ENCODE measurements around the gene TMIGD2. TPM values are rescaled to one million over a fixed set of nuclear protein-coding genes. Genes with fewer than 3 reads are reported as not detected.

The TMIGD2 gene
- total and polyA plus RNA-seq, 2 experiments from 2014 or later, result 0.84 to 2.5 TPM

DNA sequence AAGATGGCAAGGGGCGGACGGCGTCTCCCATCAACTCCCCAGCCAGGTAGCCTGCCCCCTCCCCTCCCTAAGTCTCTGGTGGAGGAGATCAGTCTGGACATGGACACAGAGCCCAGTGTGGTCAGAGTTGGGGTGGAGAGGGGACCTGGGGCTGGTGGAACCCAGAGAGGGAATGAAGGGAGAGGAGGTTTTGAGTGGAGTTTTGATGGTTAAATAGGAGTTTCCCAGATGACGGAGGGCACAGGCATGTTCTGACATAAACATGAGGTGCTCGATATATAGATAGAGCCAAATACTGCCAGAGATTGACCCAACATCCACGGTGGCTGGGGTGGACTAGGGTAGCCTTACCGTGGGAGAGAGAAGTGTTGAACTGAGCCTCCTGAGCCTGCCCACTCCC lies 16.3 kb upstream of the TMIGD2 start:
- Histone ChIP-seq H3K9me3 (ENCODE audit: low read depth) (no peaks in the 10 kb centered on the region), H3K4me3 (no peak overlapping the region), H3K27me3 (no peaks in the 10 kb centered on the region), H3K27ac (no peak overlapping the region), H3K4me1 (ENCODE audit: low read depth) (no peaks in the 10 kb centered on the region), H3K36me3 (no peaks in the 10 kb centered on the region)
- TF ChIP-seq, protein P1, sequence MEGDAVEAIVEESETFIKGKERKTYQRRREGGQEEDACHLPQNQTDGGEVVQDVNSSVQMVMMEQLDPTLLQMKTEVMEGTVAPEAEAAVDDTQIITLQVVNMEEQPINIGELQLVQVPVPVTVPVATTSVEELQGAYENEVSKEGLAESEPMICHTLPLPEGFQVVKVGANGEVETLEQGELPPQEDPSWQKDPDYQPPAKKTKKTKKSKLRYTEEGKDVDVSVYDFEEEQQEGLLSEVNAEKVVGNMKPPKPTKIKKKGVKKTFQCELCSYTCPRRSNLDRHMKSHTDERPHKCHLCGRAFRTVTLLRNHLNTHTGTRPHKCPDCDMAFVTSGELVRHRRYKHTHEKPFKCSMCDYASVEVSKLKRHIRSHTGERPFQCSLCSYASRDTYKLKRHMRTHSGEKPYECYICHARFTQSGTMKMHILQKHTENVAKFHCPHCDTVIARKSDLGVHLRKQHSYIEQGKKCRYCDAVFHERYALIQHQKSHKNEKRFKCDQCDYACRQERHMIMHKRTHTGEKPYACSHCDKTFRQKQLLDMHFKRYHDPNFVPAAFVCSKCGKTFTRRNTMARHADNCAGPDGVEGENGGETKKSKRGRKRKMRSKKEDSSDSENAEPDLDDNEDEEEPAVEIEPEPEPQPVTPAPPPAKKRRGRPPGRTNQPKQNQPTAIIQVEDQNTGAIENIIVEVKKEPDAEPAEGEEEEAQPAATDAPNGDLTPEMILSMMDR (IDR thresholded peaks at IDR 0.05; ENCODE audit: low read depth, low read length), result no peak
- DNase-seq (ENCODE audit: low read depth in 1 of 2, low spot score in 1 of 2), result no peak

DNA sequence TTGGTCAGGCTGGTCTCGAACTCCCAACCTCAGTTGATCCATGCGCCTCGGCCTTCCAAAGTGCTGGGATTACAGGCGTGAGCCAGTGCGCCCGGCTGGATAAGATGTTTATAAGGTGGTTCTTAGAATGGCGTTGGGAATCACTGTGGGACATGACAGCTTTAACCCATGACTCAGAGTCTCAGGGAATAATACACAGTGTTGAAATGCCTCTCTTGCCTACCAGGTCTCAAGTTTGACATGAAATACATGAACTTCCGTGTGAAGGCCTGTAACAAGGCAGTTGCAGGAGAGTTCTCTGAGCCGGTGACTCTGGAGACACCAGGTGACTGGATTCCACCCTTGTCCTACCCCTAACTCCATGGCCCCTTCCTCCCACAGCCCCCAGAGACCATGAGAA lies 14.8 kb upstream of the TMIGD2 start:
- H3K4me3 ChIP-seq, result no peak overlapping the region
- H3K4me1 ChIP-seq (ENCODE audit: low read depth), result no peaks in the 10 kb centered on the region
- H3K9me3 ChIP-seq (ENCODE audit: low read depth), result no peaks in the 10 kb centered on the region
- no peak for DNase-seq (ENCODE audit: low read depth in 1 of 2, low spot score in 1 of 2)
- H3K36me3 ChIP-seq, result no peaks in the 10 kb centered on the region
- no peaks in the 10 kb centered on the region for H3K27me3 ChIP-seq
- no peak overlapping the region for H3K27ac ChIP-seq
- TF ChIP-seq, protein P1 (IDR thresholded peaks at IDR 0.05; ENCODE audit: low read depth, low read length), result no peak

DNA sequence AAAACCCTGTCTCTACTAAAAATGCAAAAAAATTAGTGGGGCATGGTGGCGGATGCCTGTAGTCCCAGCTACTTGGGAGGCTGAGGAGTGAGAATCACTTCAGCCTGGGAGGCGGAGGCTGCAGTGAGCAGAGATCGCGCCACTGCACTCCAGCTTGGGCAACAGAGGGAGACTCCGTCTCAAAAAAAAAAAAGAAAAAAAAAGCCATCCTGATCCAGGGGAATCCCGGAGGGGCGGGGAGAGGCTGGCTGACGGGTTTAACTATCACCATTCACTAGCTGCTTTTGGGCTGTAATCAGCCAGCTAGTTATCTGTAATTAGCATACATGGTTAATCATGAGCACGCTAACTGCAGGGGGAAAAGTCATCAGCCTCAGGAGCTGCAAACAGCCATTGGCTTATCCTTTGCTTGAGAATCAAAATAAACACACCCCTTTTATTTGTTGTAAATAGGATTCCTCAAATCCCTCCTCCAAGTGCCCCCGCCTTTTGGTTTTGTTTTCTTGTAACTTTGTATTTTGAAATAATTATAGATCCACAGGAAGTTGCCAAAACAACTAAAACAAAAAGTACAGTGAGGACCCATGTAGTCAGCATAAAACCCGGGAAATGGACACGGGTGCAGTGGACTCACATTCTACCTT lies 11.8 kb upstream of the TMIGD2 start:
- Histone ChIP-seq H3K9me3 (ENCODE audit: low read depth) (no peaks in the 10 kb centered on the region), H3K4me3 (no peak overlapping the region), H3K27me3 (no peaks in the 10 kb centered on the region), H3K36me3 (no peaks in the 10 kb centered on the region), H3K27ac (no peak overlapping the region), H3K4me1 (ENCODE audit: low read depth) (no peaks in the 10 kb centered on the region)
- no peak for DNase-seq (ENCODE audit: low read depth in 1 of 2, low spot score in 1 of 2)
- TF ChIP-seq, protein P1 (IDR thresholded peaks at IDR 0.05; ENCODE audit: low read depth, low read length), result no peak

DNA sequence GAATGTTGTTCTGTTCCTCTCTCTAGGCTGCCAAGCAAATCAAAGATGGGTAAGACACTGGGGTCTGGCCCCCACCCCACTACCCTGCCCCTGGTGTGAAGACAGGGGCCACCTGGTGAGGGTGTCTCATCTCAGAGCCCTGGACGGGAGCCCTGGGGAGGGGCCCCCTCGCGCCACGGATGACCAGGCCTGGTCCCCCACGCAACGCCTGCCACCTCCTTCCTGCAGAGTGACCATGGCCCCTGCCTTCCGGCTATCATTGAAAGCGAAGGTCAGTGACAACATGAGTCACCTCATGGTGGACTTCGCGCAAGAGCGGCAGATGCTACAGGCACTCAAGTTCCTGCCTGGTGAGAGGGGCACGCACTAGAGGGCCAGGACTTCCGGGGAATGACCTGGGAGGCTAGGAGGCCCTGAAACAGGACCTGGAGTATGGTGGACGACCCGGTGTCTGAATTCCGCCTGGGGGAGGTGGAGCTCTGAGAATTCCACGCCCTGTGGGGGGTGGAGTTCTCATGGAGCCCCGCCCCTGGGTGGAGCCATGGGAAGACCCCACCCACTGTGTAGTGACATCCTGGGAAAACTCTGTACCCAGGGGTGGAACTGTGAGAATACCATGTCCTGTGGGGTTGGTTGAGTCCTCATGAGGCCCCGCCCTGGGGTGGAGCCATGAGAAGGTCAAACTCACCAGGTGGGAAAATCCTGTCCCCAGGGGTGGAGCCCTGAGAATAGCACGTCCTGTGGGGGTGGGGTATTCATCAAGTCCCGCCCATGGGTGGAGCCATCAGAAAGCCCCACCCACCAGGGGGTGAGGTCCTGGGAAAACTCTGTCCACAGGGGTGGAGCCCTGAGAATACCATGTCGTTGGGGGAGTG lies 8.3 kb upstream of the TMIGD2 start:
- no peaks in the 10 kb centered on the region for H3K27me3 ChIP-seq
- no peak overlapping the region for H3K27ac ChIP-seq
- H3K9me3 ChIP-seq (ENCODE audit: low read depth), result no peaks in the 10 kb centered on the region
- H3K36me3 ChIP-seq, result no peaks in the 10 kb centered on the region
- no peak overlapping the region for H3K4me3 ChIP-seq
- TF ChIP-seq, protein P1 (IDR thresholded peaks at IDR 0.05; ENCODE audit: low read depth, low read length), result no peak
- no peak for DNase-seq (ENCODE audit: low read depth in 1 of 2, low spot score in 1 of 2)
- H3K4me1 ChIP-seq (ENCODE audit: low read depth), result no peaks in the 10 kb centered on the region

DNA sequence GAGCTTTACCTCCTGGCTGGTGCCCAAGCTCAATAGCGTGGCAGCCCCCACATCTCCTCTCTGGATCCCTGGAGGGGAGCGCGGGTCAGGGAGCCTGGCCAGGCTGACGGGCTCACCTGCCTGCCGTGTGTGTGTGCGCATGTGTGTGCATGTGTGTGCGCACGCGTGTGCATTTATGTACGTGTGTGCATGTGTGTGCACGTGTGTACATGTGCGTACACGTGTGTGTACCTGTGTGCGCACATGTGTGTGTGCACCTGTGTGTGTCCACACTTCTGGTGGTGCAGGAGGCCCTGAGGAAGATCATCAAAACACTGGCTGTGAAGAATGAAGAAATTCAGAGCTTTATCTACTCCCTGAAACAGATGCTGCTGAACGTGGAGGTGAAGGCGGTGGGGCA lies 3.5 kb upstream of the TMIGD2 start:
- DNase-seq (ENCODE audit: low read depth in 1 of 2, low spot score in 1 of 2), result no peak
- Histone ChIP-seq H3K4me1 (ENCODE audit: low read depth) (peaks cover 6% of the 10 kb centered on the region), H3K4me3 (no peak overlapping the region), H3K27me3 (no peaks in the 10 kb centered on the region), H3K36me3 (no peaks in the 10 kb centered on the region), H3K9me3 (ENCODE audit: low read depth) (no peaks in the 10 kb centered on the region), H3K27ac (no peak overlapping the region)
- TF ChIP-seq, protein P1 (IDR thresholded peaks at IDR 0.05; ENCODE audit: low read depth, low read length), result no peak

Data from cardiac muscle cell (in vitro differentiated cells and primary cell).